Mammary epithelial cell (primary cell): ENCODE results near the gene RAPGEF4.

Experiments
- CTCF ChIP-seq, 2 donors: IDR thresholded peaks in 1 of 2; conservative IDR thresholded peaks in 1 of 2; 2 replicates each; pipeline ENCODE4 v1.5.1; 2011 to 2012; ENCODE audit warnings: inconsistent platforms in 2 of 2, low read length in 2 of 2, mild to moderate bottlenecking in 2 of 2, control low read depth in 1 of 2, low read depth in 1 of 2; ENCODE audit not compliant: insufficient read depth in 1 of 2; ENCODE audit errors: extremely low read depth in 1 of 2
- EZH2 ChIP-seq: IDR thresholded peaks from 2 replicates; pipeline ENCODE4 v1.6.1; 2012; ENCODE audit warnings: low read length, inconsistent platforms, borderline replicate concordance

GRCh38 chr2:172993139-172993538 lies 257.5 kb downstream of the RAPGEF4 start:
- TF ChIP-seq CTCF (conservative IDR thresholded peaks at IDR 0.05 in 1 of 2, IDR thresholded peaks at IDR 0.05 in 1 of 2; ENCODE audit: extremely low read depth in 1 of 2, insufficient read depth in 1 of 2, low read depth in 1 of 2, low read length in 2 of 2), result no peak
- TF ChIP-seq EZH2, result no peak
